Measurements from ENCODE around the gene KRT27. TPM values are rescaled to one million over a fixed set of nuclear protein-coding genes. Genes with fewer than 3 reads are reported as not detected.

Gene KRT27
- total and polyA plus RNA-seq, 9 of the 15 experiments (the other 6 are each of a cell fraction or from before 2014, with no cell fraction given) = 0.10 TPM; not detected in 8

- 0 out of 2 replicates have a peak, but pooled peaks have one; percentile 7 for TF ChIP-seq TOE1 (IDR thresholded peaks at IDR 0.05; ENCODE audit: borderline replicate concordance)
- TF ChIP-seq TOE1 (CRISPR knock-in tag; IDR thresholded peaks at IDR 0.05; ENCODE audit: borderline replicate concordance, low read depth) = no peak
- TF ChIP-seq POLR2AphosphoS5 (IDR thresholded peaks at IDR 0.05; ENCODE audit: control insufficient read depth, insufficient read depth, low read depth, low read length) = peak; percentile 71
- peak; percentile 61 for TF ChIP-seq CHD1 (IDR thresholded peaks at IDR 0.05; ENCODE audit: low read length)
- 0 out of 4 replicates have a peak, but pooled peaks of 1 of the 2 experiments have one; percentile 20 for TF ChIP-seq CSDE1 (IDR thresholded peaks at IDR 0.05)
- no peak for TF ChIP-seq CBX2 (IDR thresholded peaks at IDR 0.05; ENCODE audit: insufficient read depth, low read length, poor library complexity, severe bottlenecking)
- TF ChIP-seq ZNF175 (CRISPR knock-in tag; IDR thresholded peaks at IDR 0.05; ENCODE audit: low read depth) = no peak
- TF ChIP-seq, protein P1, sequence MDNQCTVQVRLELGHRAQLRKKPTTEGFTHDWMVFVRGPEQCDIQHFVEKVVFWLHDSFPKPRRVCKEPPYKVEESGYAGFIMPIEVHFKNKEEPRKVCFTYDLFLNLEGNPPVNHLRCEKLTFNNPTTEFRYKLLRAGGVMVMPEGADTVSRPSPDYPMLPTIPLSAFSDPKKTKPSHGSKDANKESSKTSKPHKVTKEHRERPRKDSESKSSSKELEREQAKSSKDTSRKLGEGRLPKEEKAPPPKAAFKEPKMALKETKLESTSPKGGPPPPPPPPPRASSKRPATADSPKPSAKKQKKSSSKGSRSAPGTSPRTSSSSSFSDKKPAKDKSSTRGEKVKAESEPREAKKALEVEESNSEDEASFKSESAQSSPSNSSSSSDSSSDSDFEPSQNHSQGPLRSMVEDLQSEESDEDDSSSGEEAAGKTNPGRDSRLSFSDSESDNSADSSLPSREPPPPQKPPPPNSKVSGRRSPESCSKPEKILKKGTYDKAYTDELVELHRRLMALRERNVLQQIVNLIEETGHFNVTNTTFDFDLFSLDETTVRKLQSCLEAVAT (IDR thresholded peaks at IDR 0.05) = peak in 1 of 2 experiments; percentile 31; a peak in 2 of 4 replicates
- TF ChIP-seq ILK (tag; IDR thresholded peaks at IDR 0.05; ENCODE audit: borderline replicate concordance, low read depth) = no peak
- TF ChIP-seq MBD1 (CRISPR knock-in tag; IDR thresholded peaks at IDR 0.05) = peak; percentile 62; the same call in 1 of the 2 replicates
- TF ChIP-seq ZNF124 (CRISPR knock-in tag; IDR thresholded peaks at IDR 0.05) = no peak
- TF ChIP-seq ASH1L (IDR thresholded peaks at IDR 0.05; ENCODE audit: borderline replicate concordance, low read depth, partially characterized antibody) = peak; percentile 5
- TF ChIP-seq LCOR (CRISPR knock-in tag; IDR thresholded peaks at IDR 0.05) = no peak
- no peak for TF ChIP-seq BACH1 (tag; IDR thresholded peaks at IDR 0.05)
- TF ChIP-seq CEBPB (tag; IDR thresholded peaks at IDR 0.05) = peak; percentile 59
- TF ChIP-seq MAFF (IDR thresholded peaks at IDR 0.05; ENCODE audit: low read length) = no peak
- TF ChIP-seq ATF1 (CRISPR knock-in tag; IDR thresholded peaks at IDR 0.05) = no peak
- no peak for TF ChIP-seq ATF1 (tag; IDR thresholded peaks at IDR 0.05)
- TF ChIP-seq, protein P2, sequence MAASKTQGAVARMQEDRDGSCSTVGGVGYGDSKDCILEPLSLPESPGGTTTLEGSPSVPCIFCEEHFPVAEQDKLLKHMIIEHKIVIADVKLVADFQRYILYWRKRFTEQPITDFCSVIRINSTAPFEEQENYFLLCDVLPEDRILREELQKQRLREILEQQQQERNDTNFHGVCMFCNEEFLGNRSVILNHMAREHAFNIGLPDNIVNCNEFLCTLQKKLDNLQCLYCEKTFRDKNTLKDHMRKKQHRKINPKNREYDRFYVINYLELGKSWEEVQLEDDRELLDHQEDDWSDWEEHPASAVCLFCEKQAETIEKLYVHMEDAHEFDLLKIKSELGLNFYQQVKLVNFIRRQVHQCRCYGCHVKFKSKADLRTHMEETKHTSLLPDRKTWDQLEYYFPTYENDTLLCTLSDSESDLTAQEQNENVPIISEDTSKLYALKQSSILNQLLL (CRISPR knock-in tag; IDR thresholded peaks at IDR 0.05; ENCODE audit: borderline replicate concordance) = no peak
- TF ChIP-seq SRSF1 (IDR thresholded peaks at IDR 0.05; ENCODE audit: low read depth, low read length) = no peak
These were observed 37.3 kb upstream of the KRT27 start (continued) for GRCh38 chr17:40819528-40820125.

All from K562 (cell line).